Stomach (tissue), 9 donors: ENCODE measurements around the gene HTR6. TPM values are rescaled to one million over a fixed set of nuclear protein-coding genes. Genes with fewer than 3 reads are reported as not detected.
A peak's percentile ranks its signal among the peaks of the same experiment; 100 is the strongest.

ENCODE experiments used
- DNase-seq, 2 donors: peaks; one replicate each; pipeline versions ENCODE4 v3.0.0 to v3.0.0-alpha.2; 2013 to 2019
- H3K27ac ChIP-seq, 5 donors: fragments of 200-600 bp in 4 of 5; sonication (generic) in 4 of 5; one replicate each; pipeline ENCODE4 v1.5.1; 2013 to 2019; ENCODE audit warnings: mild to moderate bottlenecking in 1 of 5, moderate library complexity in 1 of 5
- H3K27me3 ChIP-seq, 3 donors: fragments of 200-600 bp; sonication (generic); one replicate each; pipeline ENCODE4 v1.5.1; 2017 to 2019; ENCODE audit warnings: mixed run types in 1 of 3
- H3K36me3 ChIP-seq, 4 donors: fragments of 200-600 bp; sonication (generic); 1 replicate in 3 of 4; 2 replicates in 1 of 4; pipeline ENCODE4 v1.5.1; 2016 to 2019
- H3K4me1 ChIP-seq, 4 donors: fragments of 200-600 bp; sonication (generic); one replicate each; pipeline ENCODE4 v1.5.1; 2016 to 2019
- H3K4me3 ChIP-seq, 4 donors: fragments of 200-600 bp; sonication (generic) in 3 of 4; one replicate each; pipeline ENCODE4 v1.5.1; 2016 to 2019; ENCODE audit warnings: mild to moderate bottlenecking in 1 of 4
- H3K9me3 ChIP-seq, 4 donors: fragments of 200-600 bp; sonication (generic); one replicate each; pipeline ENCODE4 v1.5.1; 2016 to 2019
- EP300 ChIP-seq: sonication (generic); formaldehyde crosslinking; IDR thresholded peaks from one replicate; pipeline ENCODE4 v1.6.1; 2017; ENCODE audit warnings: antibody characterized with exemption
- POLR2A ChIP-seq, 4 donors: fragments of 450-650 bp; IDR thresholded peaks; one replicate each; pipeline ENCODE4 v1.6.1; 2016; ENCODE audit warnings: antibody characterized with exemption in 4 of 4, control low read depth in 2 of 4, mild to moderate bottlenecking in 1 of 4, moderate library complexity in 1 of 4
- POLR2AphosphoS5 ChIP-seq, 3 donors: sonication (generic); formaldehyde crosslinking; IDR thresholded peaks; one replicate each; pipeline ENCODE4 v1.6.1; 2016; ENCODE audit warnings: antibody characterized with exemption in 3 of 3
- WGBS, 5 donors: extraction: QIAGEN DNeasy Blood & Tissue Kit in 3 of 5; methylation state at CpG; one replicate each; pipeline versions ENCODE4 v1.1.5 to v1.1.7; 2013 to 2018; 5-methylcytosine and 5-hydroxymethylcytosine counted together
- intact Hi-C: fragments of 100-400 bp; cut with DNase I; formaldehyde crosslinking; loops from one replicate; pipeline ENCODE4 v1.15.1; 2023; ENCODE audit warnings: low total_unique reads
- polyA plus RNA-seq, 3 donors: library from polyadenylated mRNA; stranded (reverse); fragments of 200-250 nt; gene quantifications; one replicate each; pipeline ENCODE4 v1.2.3, GENCODE V29; 2013
- total RNA-seq, 5 donors: library from RNA; depleted of rRNA; stranded (reverse); fragments of >200 nt; gene quantifications; one replicate each; pipeline versions ENCODE4 v1.1.0 to v1.2.3, GENCODE V29; 2014 to 2016
- TF ChIP-seq, protein P1 (sequence below), 7 experiments: fragments of 450-650 bp in 4 of 7; fragments of 200-600 bp in 3 of 7; sonication (generic) in 3 of 7; IDR thresholded peaks; one replicate each; pipeline ENCODE4 v1.5.1; 2016 to 2019; ENCODE audit warnings: antibody characterized with exemption in 7 of 7, control low read depth in 2 of 7, mild to moderate bottlenecking in 1 of 7
- donor health status: healthy with polysubstance abuse.
- donor health status: Bipolar disorder and iron deficiency.
- donor health status: healthy.

The HTR6 gene
- total and polyA plus RNA-seq, 8 donors: not detected

GRCh38 chr1:19639999-19640362 is 24.7 kb upstream of the HTR6 start:
- Histone ChIP-seq H3K4me3 (no peak overlapping the region), H3K27ac (peak overlapping the region in 3 of 5 donors; percentile 34 to 57 (median 44)), H3K4me1 (peaks cover 13 to 40% (median 25%) of the 10 kb centered on the region in 4 donors), H3K36me3 (no peaks in the 10 kb centered on the region), H3K9me3 (no peaks in the 10 kb centered on the region), H3K27me3 (peaks cover 0 to 18% (median 0%) of the 10 kb centered on the region in 3 donors)
- no peak for TF ChIP-seq POLR2A (IDR thresholded peaks at IDR 0.05)
- peak in 1 of 3 donors; percentile 43 for TF ChIP-seq POLR2AphosphoS5 (IDR thresholded peaks at IDR 0.05)
- no peak for DNase-seq
- intact Hi-C loops: no loop called here
- 40 to 61% (median 54%) methylated on average over 3 of the region's 3 CpGs for WGBS, 5 donors

- Histone ChIP-seq H3K27me3 (peaks cover 0 to 24% (median 0%) of the 10 kb centered on the region in 3 donors), H3K4me3 (no peak overlapping the region), H3K4me1 (peaks cover 19 to 47% (median 31%) of the 10 kb centered on the region in 4 donors), H3K27ac (peak overlapping the region in 3 of 5 donors; percentile 22 to 57 (median 44)), H3K9me3 (no peaks in the 10 kb centered on the region), H3K36me3 (no peaks in the 10 kb centered on the region)
- WGBS, 5 donors: 31 to 39% (median 35%) methylated on average over 9 to 14 of the region's 14 CpGs
- intact Hi-C loops: no loop called here
- peak; percentile 56 to 61 for DNase-seq
- TF ChIP-seq POLR2A (IDR thresholded peaks at IDR 0.05) (no peak), EP300 (no peak), POLR2AphosphoS5 (IDR thresholded peaks at IDR 0.05) (no peak)
- TF ChIP-seq, protein P1, sequence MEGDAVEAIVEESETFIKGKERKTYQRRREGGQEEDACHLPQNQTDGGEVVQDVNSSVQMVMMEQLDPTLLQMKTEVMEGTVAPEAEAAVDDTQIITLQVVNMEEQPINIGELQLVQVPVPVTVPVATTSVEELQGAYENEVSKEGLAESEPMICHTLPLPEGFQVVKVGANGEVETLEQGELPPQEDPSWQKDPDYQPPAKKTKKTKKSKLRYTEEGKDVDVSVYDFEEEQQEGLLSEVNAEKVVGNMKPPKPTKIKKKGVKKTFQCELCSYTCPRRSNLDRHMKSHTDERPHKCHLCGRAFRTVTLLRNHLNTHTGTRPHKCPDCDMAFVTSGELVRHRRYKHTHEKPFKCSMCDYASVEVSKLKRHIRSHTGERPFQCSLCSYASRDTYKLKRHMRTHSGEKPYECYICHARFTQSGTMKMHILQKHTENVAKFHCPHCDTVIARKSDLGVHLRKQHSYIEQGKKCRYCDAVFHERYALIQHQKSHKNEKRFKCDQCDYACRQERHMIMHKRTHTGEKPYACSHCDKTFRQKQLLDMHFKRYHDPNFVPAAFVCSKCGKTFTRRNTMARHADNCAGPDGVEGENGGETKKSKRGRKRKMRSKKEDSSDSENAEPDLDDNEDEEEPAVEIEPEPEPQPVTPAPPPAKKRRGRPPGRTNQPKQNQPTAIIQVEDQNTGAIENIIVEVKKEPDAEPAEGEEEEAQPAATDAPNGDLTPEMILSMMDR (IDR thresholded peaks at IDR 0.05): no peak
Observed at GRCh38 chr1:19640363-19641316, 24.0 kb upstream of the HTR6 start.

DNA sequence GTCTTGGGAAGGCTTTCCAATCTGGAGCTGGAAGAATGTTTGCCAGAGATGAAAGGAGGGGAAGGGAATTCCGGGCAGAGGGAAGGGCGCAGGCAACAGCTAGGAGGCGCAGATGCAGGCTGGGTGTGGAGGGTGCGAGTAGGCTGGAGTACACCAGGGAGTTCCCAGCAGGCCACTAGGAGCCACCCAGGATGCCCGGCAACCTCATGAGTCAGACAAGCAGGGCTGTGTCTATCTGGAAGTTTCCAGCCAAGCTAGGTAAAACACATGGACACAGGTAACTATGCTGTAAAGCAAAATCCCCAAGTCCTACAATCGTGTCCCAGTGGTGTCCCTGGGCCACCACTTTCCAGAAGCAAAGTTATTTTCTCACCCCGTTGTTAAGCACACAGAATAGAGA is 21.6 kb upstream of the HTR6 start:
- intact Hi-C loops: no loop called here
- peak in 2 of 3 donors; percentile 18 to 26 for TF ChIP-seq POLR2AphosphoS5 (IDR thresholded peaks at IDR 0.05)
- TF ChIP-seq, protein P1 (IDR thresholded peaks at IDR 0.05): no peak
- peaks cover 0 to 27% (median 0%) of the 10 kb centered on the region in 3 donors for H3K27me3 ChIP-seq
- H3K27ac ChIP-seq: peak overlapping the region; percentile 75 to 96 (median 89)
- peak overlapping the region; percentile 60 to 77 (median 74) for H3K4me3 ChIP-seq
- no peaks in the 10 kb centered on the region for H3K36me3 ChIP-seq
- peaks cover 42 to 71% (median 55%) of the 10 kb centered on the region in 4 donors for H3K4me1 ChIP-seq
- peak; percentile 59 to 63 for DNase-seq
- WGBS, 5 donors: 28 to 50% (median 36%) methylated on average over 7 of the region's 7 CpGs
- H3K9me3 ChIP-seq: no peaks in the 10 kb centered on the region

DNA sequence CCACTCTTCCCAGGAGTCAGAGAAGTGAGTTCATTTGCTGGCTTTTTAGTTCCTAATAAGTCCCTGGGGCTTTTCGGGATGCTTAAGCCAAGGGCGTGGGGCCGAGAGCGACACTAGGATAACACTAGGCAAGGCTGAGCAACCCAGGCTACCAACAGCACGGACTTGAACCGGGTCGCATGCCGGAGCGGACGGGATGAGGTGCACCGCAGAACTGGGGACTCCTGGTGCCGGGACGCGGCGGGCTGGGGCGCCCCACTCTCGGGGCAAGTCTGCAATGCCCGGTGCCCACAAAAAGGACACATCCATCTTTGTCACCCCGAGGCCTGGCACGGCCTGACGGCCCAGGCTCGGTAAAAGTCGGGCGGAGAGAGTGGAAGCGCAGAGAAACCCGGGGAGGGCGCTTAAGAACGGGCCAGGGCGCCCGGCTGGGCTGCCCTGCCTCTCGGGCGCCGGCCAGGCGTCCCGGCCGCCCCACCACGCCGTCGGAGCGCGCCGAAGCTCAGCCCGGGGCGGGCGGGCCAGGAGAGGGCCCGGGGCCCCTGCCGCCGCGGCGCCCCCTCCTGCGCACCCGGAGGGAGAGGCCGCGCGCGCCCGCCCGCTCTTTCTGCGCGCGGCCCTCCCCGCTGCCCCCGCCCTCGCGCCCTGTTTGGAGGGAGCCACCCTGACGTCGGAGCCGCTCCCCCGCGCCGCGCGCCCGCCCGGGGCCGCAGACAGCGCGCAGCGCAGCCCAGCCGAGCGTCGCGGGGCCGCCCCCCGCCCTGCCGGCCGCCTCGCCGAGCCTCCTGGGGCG is 20.9 kb upstream of the HTR6 start, which contains the start of gene NBL1:
NBL1 (plus strand) TSS at position 710 of the 793 bp plus-strand sequence. CDS start 10,720 bp downstream, outside the sequence.
- 1 to 18% (median 2%) methylated on average over 7 to 88 of the region's 90 CpGs for WGBS, 5 donors
- H3K36me3 ChIP-seq: no peaks in the 10 kb centered on the region
- intact Hi-C loops: no loop called here
- peak; percentile 68 to 92 for DNase-seq
- peak within 1 kb of the TSS; percentile 82 to 96 (median 89) for H3K27ac ChIP-seq
- H3K4me3 ChIP-seq: peak within 1 kb of the TSS; percentile 73 to 77 (median 74)
- H3K9me3 ChIP-seq: no peaks in the 10 kb centered on the region
- H3K27me3 ChIP-seq: peaks cover 0 to 27% (median 0%) of the 10 kb centered on the region in 3 donors
- TF ChIP-seq EP300 (no peak), POLR2AphosphoS5 (IDR thresholded peaks at IDR 0.05) (peak in 2 of 3 donors; percentile 25 to 55)
- H3K4me1 ChIP-seq: peaks cover 48 to 78% (median 61%) of the 10 kb centered on the region in 4 donors

DNA sequence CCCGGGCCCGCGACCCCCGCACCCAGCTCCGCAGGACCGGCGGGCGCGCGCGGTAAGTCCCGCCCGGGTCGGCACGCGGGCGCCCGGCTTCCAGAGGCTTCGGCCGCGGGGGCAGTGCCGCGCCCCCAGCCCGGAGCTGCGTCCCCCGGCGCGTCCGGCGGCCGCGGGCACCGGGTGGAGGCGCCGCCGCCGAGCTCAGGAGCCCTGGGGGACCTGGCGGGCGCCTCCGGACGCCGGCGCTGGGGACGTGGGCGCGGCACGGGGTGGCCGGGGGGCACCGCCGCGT is 20.3 kb upstream of the HTR6 start:
- H3K36me3 ChIP-seq: no peaks in the 10 kb centered on the region
- 0 to 1% (median 1%) methylated on average over 15 to 51 of the region's 51 CpGs; no CpG with 5 or more reads in 1 of the 5 donors for WGBS, 5 donors
- H3K27ac ChIP-seq: peak overlapping the region; percentile 82 to 96 (median 89)
- TF ChIP-seq EP300: no peak
- no peak for TF ChIP-seq POLR2AphosphoS5 (IDR thresholded peaks at IDR 0.05)
- TF ChIP-seq POLR2A (IDR thresholded peaks at IDR 0.05): no peak
- TF ChIP-seq, protein P1 (IDR thresholded peaks at IDR 0.05): no peak
- H3K27me3 ChIP-seq: peaks cover 0 to 27% (median 0%) of the 10 kb centered on the region in 3 donors
- peak overlapping the region; percentile 73 to 77 (median 74) for H3K4me3 ChIP-seq
- DNase-seq: no peak
- intact Hi-C loops: no loop called here
- peaks cover 48 to 77% (median 63%) of the 10 kb centered on the region in 4 donors for H3K4me1 ChIP-seq
- no peaks in the 10 kb centered on the region for H3K9me3 ChIP-seq
